Muscle of back (tissue), 11 donors: ENCODE measurements around the gene TMEM51. TPM values are rescaled to one million over a fixed set of nuclear protein-coding genes. Genes with fewer than 3 reads are reported as not detected.
A peak's percentile ranks its signal among the peaks of the same experiment; 100 is the strongest.

Experiments
- DNase-seq, 3 donors: peaks; one replicate each; pipeline versions ENCODE4 v3.0.0 to v3.0.0-alpha.2; 2013
- polyA plus RNA-seq, 10 donors: library from polyadenylated mRNA; unstranded; fragments of 120-200 nt; gene quantifications; one replicate each; pipeline ENCODE4 v1.2.1, GENCODE V29; 2013; ENCODE audit not compliant: insufficient read length in 10 of 10

Gene TMEM51
- polyA plus RNA-seq, 10 donors = 5.4 to 8.5 (median 7.3) TPM

GRCh38 chr1:15244813-15245212 is 91.3 kb downstream of the TMEM51 start:
- DNase-seq = no peak

DNA sequence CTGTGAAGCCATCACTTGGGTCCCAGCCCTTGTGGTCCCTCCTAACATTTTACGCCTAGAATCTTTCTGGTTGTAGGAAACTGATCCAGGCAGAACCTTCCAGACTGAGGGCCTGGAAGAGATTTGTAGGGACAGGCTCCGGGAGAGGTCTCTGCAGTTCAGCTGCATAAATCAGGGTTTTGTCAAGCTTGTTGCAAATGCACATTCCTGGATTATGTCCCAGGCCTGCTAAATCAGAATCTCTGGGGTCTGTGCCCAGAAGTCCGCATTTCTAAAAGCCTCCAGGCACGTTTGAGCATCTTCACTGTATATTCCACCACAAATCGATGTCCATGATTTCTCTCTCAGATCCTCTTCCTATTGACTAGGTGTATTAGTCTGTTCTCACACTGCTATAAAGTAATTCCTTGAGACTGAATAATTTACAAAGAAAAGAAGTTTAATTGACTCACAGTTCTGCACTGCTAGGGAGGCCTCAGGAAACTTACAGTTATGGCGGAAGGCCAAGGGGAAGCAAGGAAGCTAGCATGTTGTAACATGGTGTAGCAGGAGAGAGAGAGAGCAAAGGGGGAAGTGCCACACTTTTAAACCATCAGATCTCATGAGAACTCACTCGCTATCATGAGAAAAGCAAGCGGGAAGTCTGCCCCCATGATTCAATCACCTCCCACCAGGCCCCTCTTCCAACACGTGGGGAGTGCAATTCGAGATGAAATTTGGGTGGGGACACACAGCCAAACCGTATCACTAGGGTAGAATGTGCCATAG is 92.2 kb downstream of the TMEM51 start:
- DNase-seq = no peak

GRCh38 chr1:15246960-15247614 is 93.5 kb downstream of the TMEM51 start, which contains the start of gene FHAD1:
Gene FHAD1, plus strand, starts transcription at chr1:15247223. Its CDS starts 4,562 bp downstream, at chr1:15251785.
- peak in 2 of 3 donors; percentile 54 to 69 for DNase-seq

GRCh38 chr1:15248216-15248615 is 94.7 kb downstream of the TMEM51 start:
- no peak for DNase-seq

- DNase-seq = no peak
These were observed 95.5 kb downstream of the TMEM51 start for GRCh38 chr1:15249081-15249480.

DNA sequence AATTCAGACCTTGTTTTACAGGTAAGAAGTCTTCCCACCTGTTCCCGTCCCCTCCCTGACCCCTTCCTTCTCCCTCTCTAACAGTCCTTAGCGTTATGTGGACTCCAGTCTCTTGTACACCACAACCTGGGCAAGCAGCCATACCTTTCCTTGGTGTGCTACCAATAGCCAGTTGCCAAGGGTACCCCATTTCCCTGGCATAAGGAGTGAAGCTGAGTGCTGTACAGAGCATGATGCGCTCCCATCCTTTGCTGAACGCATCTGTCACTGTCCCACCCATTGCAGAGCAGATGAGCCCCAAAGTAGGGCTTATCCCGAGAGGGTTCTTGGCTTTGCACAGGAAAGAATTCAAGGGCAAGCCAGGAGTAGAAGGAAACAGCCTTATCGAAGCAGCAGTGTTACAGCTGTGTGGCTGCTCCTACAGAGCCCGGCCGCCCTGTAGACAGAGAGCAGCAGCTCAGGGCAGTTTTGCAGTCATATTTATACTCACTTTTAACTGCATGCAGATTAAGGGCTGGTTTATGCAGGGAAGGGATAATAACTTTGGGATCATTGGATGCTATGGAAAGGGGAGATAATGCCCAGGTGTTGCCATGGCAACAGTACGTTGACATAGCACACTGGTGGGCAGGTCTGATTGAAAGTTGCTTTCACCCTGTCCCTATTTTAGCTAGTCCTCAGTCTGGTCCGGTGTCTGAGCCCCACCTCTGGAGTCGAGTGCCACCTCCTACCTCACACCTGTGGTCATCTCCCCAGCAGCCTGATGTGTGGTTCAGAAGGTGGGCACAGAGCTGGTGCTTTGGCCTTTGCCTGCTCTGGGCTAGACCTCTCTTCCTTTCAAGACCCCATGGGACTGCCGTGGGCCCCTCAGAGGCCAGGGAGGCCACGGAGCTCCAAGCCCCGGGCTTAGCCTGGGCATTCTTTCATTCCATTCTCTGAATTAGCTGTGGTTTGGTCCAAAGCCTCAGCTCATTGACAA is 98.6 kb downstream of the TMEM51 start:
- DNase-seq = no peak

DNA sequence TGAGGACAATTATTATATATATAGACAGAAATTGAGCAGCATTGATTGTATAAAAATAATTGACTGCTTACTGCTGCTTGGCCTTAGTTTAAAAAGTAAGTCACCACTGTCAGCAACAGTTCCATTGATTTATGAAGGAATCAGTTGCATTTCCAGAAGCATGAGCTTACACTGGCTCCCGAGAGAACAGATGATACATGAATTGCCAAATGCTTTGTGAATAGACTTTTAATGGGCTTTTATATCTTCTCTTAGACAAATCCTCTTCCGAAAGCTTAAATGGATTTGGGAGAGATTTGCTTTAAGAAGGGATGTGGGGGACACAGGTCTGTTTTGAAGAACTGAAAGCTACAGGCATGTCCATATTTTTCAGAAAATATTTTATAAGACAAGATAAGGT is 101.0 kb downstream of the TMEM51 start:
- DNase-seq = no peak

DNA sequence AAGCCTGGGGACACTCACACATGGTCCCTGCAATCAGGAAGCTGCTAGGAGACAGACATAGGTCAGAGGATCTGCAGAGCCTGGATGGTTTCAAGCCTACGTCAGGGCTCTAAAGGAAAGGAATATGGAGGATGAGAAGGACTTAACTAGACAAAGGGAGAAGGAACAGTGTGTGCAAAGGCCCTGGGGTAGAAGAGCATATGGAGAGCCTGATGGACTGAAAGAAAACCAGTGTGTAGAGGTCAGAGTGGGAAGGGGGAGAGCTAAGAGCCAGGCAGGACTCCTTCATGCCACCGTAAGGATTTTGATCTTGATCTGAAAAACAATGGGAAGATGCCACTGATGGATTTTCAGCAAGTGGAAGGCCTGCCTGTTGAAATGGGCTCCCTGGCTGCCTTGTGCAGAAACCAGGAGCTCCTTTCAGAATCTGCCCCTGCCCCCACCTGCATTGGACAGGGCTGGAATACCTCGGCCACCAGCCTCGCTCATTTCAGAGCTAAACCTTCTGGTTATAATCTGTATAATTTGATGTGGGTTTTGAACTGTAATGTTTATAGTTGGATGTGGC is 102.1 kb downstream of the TMEM51 start:
- no peak for DNase-seq

DNA sequence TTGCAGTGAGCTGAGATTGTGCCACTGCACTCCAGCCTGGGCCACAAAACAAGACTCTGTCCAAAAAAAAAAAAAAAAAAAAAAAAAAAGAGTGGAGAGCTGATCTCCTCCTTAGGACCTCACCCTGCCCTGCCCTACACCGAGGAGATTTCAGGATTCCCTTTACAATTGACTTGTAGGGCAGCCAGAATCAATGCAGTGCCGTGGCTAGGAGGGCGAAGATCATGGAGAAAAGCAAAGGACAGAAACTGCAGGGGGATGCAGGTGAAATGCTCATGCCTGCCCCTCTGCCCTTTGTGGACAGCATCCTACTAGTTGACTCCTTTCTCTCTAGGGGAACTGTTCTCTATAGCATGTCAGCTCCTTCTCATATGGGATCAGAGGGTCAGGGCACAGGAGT is 103.0 kb downstream of the TMEM51 start:
- no peak for DNase-seq

GRCh38 chr1:15257309-15257708 is 103.8 kb downstream of the TMEM51 start:
- no peak for DNase-seq

DNA sequence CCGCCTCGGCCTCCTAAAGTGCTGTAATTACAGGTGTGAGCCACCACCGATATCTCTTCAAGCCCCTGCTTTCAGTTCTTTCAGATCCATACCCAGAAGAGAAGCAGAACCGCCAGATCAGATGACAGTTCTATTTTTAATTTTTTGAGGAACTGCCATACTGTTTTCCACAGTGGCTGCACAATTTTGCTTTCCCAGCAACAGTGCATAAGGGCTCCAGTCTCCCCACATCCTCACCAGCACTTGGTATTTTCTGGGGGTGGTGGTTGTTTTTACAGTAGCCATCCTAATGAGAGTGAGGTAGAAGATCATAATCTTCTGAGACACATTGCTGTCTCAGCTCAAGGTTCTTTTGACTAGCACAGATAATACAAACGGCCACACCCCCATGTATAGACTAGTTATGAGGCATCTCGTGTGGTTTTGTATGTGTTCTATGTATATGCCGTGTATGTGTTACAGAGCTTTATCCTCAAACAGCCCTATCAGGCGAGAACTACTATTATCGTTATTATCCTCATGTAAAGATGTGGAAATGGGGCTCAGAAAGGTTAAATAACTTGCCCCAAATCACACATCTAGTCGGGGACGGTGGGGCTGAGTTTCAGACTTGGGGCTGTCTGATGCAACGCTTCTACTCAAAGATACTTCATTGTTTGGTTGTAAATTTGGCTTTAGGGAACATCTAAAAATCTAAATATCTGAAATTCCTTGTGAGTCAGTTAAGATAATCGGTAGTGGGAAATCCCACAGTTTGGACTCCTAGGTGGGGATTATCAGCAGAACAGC is 105.5 kb downstream of the TMEM51 start:
- peak in 1 of 3 donors; percentile 26 for DNase-seq

DNA sequence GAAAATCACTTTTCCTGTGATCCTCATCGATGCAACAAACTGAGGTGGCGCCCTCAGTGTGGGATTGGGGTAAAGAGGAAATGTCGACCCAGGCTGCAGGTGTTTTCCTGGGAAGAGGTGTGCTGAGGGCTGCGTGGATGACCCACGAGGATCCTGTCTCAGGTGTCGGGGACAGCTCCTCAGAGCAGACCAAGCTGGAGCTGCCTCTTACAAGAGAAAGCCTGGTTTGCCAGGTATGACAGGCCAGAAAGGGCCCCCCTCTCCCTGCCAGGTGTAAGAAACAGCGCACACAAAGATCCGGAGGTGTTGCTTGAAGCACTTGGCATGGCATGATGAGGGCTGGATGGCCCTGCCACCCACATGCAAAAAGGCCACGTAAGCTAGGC is 106.1 kb downstream of the TMEM51 start:
- no peak for DNase-seq

DNA sequence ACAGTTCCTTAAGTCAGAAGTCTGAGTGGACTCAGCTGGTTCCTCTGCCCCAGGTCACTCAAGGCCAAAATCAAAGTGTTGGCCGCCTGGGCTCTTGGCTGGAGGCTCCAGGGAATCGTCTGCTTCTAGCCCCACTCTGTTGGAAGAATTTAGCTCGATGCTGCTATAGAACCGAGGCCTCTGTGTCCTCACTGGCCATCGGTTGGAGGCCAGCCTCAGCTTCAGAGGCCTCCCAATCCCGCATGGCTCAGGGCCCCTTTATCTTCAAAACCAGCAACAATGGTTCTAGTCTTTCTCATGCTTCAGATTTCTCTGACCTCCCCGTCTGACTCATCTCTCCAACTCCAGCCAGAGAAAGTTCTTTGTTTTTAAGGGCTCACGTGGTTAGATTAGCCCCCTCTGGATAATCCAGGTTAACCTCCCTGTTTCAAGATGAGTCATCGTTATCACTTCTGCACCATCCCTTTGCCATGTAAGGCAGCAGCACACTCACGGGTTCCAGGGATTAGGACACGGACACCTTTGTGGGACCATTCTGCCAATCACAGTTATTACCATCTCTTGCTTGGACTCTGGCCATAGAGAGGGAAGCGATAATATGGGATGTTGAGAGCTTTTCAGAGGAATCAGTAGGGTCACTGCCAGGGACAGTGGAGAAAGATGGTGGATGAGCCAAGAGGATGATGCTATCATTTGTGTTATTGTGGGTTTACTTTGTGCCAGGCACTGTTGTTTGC is 107.0 kb downstream of the TMEM51 start:
- DNase-seq = no peak

GRCh38 chr1:15261155-15262002 is 107.8 kb downstream of the TMEM51 start:
- peak in 1 of 3 donors; percentile 46 for DNase-seq

- DNase-seq = no peak
These were observed 108.4 kb downstream of the TMEM51 start for GRCh38 chr1:15262003-15262377.

DNA sequence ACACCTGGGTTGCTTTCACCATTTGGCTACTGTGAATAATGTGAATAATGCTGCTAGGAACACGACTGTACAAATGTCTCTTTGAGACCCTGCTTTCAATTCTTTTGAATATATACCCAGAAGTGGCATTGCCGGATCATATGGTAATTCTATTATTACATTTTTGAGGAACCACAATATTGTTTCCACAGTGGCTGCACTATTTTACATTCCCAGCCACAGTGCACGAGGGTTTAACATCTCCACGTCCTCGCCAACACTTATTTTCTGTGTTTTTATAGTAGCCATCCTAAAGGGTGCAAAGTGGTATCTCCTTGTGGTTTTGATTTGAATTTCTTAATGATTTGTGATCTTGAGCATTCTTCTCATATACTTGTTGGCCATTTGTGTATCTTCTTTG is 109.2 kb downstream of the TMEM51 start:
- DNase-seq = no peak

GRCh38 chr1:15264769-15265168 is 111.2 kb downstream of the TMEM51 start:
- DNase-seq = no peak
